ENCODE measurements around the gene DDX49.

Gene DDX49

GRCh38 chr19:18966307-18966706 is 46.8 kb downstream of the DDX49 start:
- TF ChIP-seq CTCF (IDR thresholded peaks at IDR 0.05): no peak
- TF ChIP-seq ZFX (IDR thresholded peaks at IDR 0.05; ENCODE audit: borderline replicate concordance): no peak
- H3K27ac ChIP-seq: peak overlapping the region; percentile 91

- peak overlapping the region; percentile 91 for H3K27ac ChIP-seq
- no peak for TF ChIP-seq CTCF (IDR thresholded peaks at IDR 0.05)
- no peak for TF ChIP-seq ZFX (IDR thresholded peaks at IDR 0.05; ENCODE audit: borderline replicate concordance)
These were observed 48.0 kb downstream of the DDX49 start for GRCh38 chr19:18967358-18968146.

- no peak overlapping the region for H3K27ac ChIP-seq
- TF ChIP-seq CTCF (IDR thresholded peaks at IDR 0.05): no peak
- TF ChIP-seq ZFX (IDR thresholded peaks at IDR 0.05; ENCODE audit: borderline replicate concordance): no peak
These were observed 50.6 kb downstream of the DDX49 start for GRCh38 chr19:18969931-18970659.

GRCh38 chr19:18972301-18972811 is 52.8 kb downstream of the DDX49 start:
- H3K27ac ChIP-seq: no peak overlapping the region
- no peak for TF ChIP-seq CTCF (IDR thresholded peaks at IDR 0.05)
- no peak for TF ChIP-seq ZFX (IDR thresholded peaks at IDR 0.05; ENCODE audit: borderline replicate concordance)

GRCh38 chr19:18972851-18973250 is 53.3 kb downstream of the DDX49 start:
- no peak overlapping the region for H3K27ac ChIP-seq
- TF ChIP-seq CTCF (IDR thresholded peaks at IDR 0.05) (no peak), ZFX (IDR thresholded peaks at IDR 0.05; ENCODE audit: borderline replicate concordance) (no peak)

- H3K27ac ChIP-seq: no peak overlapping the region
- TF ChIP-seq CTCF (IDR thresholded peaks at IDR 0.05) (no peak), ZFX (IDR thresholded peaks at IDR 0.05; ENCODE audit: borderline replicate concordance) (no peak)
These were observed 55.5 kb downstream of the DDX49 start for GRCh38 chr19:18975011-18975410.

- TF ChIP-seq ZFX (IDR thresholded peaks at IDR 0.05; ENCODE audit: borderline replicate concordance) (no peak), CTCF (IDR thresholded peaks at IDR 0.05) (no peak)
- H3K27ac ChIP-seq: no peak overlapping the region
These were observed 56.4 kb downstream of the DDX49 start for GRCh38 chr19:18975869-18976268.
